ENCODE results near the gene PICALM.

GRCh38 chr11:86013713-86014112 is 55.2 kb downstream of the PICALM start:
- TF ChIP-seq, protein P1, sequence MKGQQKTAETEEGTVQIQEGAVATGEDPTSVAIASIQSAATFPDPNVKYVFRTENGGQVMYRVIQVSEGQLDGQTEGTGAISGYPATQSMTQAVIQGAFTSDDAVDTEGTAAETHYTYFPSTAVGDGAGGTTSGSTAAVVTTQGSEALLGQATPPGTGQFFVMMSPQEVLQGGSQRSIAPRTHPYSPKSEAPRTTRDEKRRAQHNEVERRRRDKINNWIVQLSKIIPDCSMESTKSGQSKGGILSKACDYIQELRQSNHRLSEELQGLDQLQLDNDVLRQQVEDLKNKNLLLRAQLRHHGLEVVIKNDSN (IDR thresholded peaks at IDR 0.05): no peak
- TF ChIP-seq REST (IDR thresholded peaks at IDR 0.05; ENCODE audit: low read depth): no peak
- TF ChIP-seq MAX (IDR thresholded peaks at IDR 0.05): no peak
- TF ChIP-seq RAD21 (IDR thresholded peaks at IDR 0.05; ENCODE audit: low read depth): no peak
- TF ChIP-seq CREB1 (IDR thresholded peaks at IDR 0.05; ENCODE audit: low read depth): no peak
- no peak for TF ChIP-seq EP300 (IDR thresholded peaks at IDR 0.05; ENCODE audit: borderline replicate concordance)
- TF ChIP-seq TEAD4 (IDR thresholded peaks at IDR 0.05): no peak
- TF ChIP-seq TAF1 (IDR thresholded peaks at IDR 0.05; ENCODE audit: low read depth): no peak
- TF ChIP-seq YY1 (IDR thresholded peaks at IDR 0.05; ENCODE audit: low read depth): no peak
- peak; percentile 17; the same call in 1 of the 2 replicates for TF ChIP-seq NFIC (IDR thresholded peaks at IDR 0.05)
- TF ChIP-seq ZBTB7A (IDR thresholded peaks at IDR 0.05; ENCODE audit: low read depth): no peak
- no peak for TF ChIP-seq TCF12 (IDR thresholded peaks at IDR 0.05; ENCODE audit: low read depth)
